Myocyte (in vitro differentiated cells): Measurements from ENCODE around the gene ZCCHC14. TPM values are rescaled to one million over a fixed set of nuclear protein-coding genes. Genes with fewer than 3 reads are reported as not detected.
"Not testable (repeated sequence)": the region's sequence is repeated elsewhere in the genome, so short reads cannot be mapped to it uniquely, and the experiment has no call there.

Experiments used
- DNase-seq: peaks from one replicate; pipeline ENCODE4 v3.0.0-alpha.2; 2012; ENCODE audit warnings: low read depth
- total RNA-seq: library from RNA; depleted of rRNA; stranded (reverse); fragments of >200 nt; gene quantifications from 2 replicates; pipeline ENCODE4 v1.2.3, GENCODE V29; 2014

ZCCHC14 gene
- total RNA-seq, 1 donor from 2014 or later = 7.9 TPM

DNA sequence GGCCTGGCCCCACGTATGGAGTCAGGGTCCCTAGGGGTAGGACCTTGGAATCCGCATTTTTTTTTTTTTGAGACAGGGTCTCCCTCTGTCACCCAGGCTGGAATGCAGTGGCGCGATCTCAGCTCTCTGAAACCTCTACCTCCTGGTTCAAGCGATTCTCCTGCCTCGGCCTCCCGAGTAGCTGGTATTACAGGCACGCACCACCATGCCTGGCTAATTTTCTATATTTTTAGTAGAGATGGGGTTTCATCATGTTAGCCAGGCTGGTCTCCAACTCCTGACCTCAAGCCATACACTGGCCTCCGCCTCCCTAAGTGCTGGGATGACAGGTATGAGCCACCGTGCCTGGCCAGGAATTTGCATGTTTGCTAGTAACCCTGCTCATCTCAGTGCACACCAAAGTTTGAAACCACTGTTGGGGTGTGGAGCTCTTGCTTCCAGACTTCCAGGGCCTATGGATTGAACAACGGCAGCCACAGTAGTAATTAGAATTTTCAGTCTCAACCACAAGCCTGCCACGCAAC is 5.0 kb upstream of the ZCCHC14 start:
- not testable (repeated sequence) for DNase-seq

- DNase-seq = not testable (repeated sequence)
These were observed 4.4 kb upstream of the ZCCHC14 start for GRCh38 chr16:87497023-87497766.

DNA sequence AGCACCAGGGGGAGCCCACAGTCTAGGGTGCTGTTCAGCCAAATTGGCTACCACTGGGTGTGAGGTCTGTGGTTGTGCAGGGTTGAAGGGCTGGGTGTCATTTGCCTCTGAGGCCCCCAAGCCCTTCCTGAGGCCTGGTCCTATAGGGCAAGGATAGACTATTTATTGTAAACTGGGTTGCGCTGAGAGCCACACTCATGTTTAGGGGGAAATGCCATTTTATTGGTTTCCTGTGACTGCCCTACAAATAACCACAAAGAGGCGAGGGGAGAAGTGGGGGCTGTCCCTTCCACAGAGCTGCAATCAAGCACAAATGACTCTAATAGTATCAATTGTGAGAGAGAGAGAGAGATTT is 3.6 kb upstream of the ZCCHC14 start:
- no peak for DNase-seq

DNA sequence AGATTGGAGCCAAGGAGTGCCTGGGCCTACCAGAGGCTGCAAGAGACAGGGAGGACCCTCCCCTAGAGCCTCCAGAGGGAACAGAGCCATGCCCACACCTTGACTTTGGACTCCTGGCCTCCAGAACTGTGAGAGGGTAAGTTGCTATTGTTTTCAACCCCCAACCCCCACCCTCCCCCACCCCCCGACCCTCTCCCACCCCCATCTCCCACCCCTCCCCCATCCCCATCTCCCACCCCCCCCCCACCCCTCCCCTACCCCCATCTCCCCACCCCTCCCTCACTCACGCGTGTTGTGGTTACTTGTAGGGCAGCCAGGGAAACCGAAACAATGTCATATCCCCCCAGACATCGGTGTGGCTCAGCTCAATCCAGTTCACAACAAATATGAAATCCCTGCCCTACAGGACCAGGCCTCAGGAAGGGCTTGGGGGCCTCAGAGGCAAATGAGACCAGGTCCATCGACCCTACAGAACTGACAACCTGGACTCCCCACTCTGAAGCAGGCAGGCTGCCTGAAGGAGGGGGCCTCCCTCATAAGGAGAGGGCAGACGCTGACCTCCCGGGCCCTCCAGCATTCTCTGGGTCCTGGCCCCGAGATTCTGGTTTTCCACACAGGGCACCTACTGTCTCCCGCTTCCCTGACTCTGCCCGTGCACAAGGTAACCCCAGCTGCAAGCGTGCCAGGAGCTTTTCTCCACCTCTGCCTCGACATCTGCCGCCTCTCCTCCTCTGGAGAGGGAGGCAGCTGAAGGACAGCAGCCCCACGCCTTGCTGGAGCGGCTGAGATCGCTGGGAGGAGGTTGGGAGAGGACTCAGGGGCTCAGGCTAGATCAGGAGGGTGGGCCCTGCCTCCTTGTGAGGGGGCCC is 3.0 kb upstream of the ZCCHC14 start:
- DNase-seq = no peak

- DNase-seq = no peak
These were observed 920 bp upstream of the ZCCHC14 start for GRCh38 chr16:87493608-87494280.

GRCh38 chr16:87492291-87492630 is 563 bp downstream of the ZCCHC14 start:
- no peak for DNase-seq

GRCh38 chr16:87491522-87492290 is 1.1 kb downstream of the ZCCHC14 start:
- DNase-seq = peak; percentile 20

DNA sequence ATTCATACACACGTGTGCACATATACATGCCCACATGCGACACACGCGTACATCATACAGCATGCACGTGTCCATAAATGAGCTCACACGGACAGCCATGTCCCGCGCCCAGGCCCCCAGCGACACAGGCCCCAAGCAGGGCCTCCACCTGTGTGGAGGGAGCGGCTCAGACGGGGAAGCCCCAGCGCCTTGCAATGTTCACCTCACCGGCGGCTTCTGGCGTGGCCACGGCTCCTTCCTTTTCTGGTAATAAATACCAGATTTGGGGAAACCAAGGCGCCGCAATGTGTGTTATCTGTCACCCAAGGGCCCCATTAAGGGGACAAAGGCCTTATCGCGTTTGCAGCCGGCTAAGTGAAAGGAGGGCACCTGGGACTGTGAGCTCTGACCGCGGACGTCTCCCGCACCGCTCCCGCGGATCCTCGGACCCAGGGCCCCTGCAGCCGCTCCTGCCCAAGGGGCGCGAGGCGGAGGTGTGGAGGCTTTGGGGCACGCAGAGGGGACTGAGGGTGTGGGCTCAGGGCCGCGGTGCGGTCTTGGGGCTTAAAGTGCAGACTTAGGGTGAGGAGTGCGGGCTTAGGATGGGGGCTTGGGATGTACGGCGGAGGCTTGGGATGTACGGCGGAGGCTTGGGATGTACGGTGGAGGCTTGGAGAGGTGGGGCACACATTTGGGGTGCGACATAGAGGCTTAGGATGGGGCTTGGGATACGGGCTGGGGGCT is 1.9 kb downstream of the ZCCHC14 start:
- not testable (repeated sequence) for DNase-seq

DNA sequence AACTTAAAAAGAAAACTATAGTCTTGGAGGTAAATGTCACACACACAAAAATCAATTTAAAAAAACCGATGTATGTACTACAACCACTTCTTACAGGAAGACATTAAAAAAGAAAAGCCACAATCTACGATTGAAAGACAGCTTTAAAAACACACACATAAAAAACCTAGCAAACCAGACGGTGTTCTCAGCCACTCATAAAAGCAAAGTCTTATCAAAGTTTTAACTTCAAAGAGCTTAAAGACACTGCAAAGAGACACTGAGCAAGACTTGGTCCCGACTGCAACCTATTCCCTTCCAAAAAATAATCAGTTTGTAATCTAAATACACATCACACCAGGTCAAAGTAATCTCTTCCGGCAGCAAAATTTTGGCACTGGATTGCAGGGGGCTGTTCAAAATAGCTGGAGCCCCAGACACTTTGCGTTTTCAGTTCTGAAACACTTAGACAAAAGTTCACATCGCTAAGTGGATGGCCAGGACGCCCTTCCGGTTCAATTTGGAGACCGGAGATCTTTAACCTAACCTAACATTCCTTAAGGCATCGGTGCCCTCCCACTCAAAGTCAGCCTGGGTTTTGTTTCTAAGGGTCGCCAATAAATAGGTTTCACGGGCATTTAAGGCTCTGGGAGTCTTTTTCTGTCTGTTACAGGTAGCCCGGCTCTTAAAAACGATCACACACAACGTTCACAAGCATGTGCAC is 2.6 kb downstream of the ZCCHC14 start:
- no peak for DNase-seq

GRCh38 chr16:87489434-87490045 is 3.3 kb downstream of the ZCCHC14 start:
- no peak for DNase-seq

DNA sequence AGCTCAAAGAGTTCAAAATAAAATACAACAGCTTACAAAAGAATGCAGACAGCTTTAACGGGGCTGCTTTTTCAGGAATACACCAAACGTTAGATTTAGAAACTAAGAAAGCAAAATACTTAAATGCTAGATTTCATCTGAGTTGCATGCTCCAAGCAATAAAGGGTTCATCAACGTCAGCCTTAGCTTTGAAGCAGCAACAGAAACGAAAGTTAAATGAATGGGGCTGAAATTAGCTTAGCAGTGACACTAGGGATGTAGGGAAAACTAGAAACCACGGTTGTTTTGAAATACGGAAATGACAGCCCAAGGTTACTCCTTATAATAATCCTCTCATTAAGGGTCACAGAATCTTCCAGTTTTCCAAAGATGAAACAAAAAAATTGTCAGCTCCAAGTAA is 3.9 kb downstream of the ZCCHC14 start:
- DNase-seq = not testable (repeated sequence)

GRCh38 chr16:87487361-87487924 is 5.4 kb downstream of the ZCCHC14 start:
- DNase-seq = no peak

- DNase-seq = peak; percentile 49
These were observed 6.0 kb downstream of the ZCCHC14 start for GRCh38 chr16:87486713-87487247.

DNA sequence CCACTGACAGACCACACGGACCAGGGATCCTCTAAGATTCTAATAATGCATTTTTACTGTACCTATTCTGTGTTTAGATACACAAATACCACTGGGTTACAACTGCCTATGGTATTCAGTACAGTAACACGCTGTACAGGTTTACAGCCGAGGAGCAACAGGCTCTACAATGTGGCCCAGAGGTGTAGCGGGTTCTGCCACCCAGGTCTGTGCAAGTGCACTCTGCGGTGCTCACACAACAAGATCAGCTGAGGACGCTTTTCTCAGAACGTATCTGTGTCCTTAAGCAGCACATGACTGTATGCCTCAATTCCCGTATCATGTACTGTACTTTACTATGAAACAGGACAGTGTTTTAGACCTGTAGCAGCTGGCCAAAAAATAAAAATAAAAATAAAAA is 6.5 kb downstream of the ZCCHC14 start:
- no peak for DNase-seq

GRCh38 chr16:87485792-87486191 is 7.0 kb downstream of the ZCCHC14 start:
- DNase-seq = not testable (repeated sequence)

- no peak for DNase-seq
These were observed 8.1 kb downstream of the ZCCHC14 start for GRCh38 chr16:87484487-87485331.

GRCh38 chr16:87483481-87483880 is 9.3 kb downstream of the ZCCHC14 start:
- DNase-seq = no peak

DNA sequence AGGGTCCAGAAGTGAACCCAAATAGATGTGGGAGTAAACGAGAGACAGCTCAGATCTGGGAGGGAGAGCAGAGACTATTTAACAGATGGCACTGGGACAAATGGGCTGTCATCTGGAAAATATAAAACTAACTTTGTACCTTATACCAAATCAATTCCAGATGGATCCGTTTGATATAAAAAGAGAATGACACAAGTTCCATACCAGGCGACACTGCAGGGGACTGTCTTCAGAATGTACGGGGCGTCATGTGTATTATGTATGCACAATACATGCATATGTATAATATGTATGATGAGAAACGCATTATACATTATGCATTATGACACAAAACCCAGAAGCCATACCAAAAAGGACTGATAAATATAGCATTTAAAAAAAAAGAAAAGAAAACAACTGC is 10.2 kb downstream of the ZCCHC14 start:
- not testable (repeated sequence) for DNase-seq
